Stimulated activated CD8-positive, alpha-beta memory T cell treated with anti-CD3 and anti-CD28 coated beads, Interleukin-12 subunit alpha, Interleukin-12 subunit beta, amount 100 ng/mL, for 24 hours (primary cell): ENCODE measurements around the gene STK38.

Source experiments
- DNase-seq: peaks from one replicate; pipeline ENCODE4 v3.0.0-alpha.2; 2020; ENCODE audit errors: extremely low read depth

The STK38 gene

DNA sequence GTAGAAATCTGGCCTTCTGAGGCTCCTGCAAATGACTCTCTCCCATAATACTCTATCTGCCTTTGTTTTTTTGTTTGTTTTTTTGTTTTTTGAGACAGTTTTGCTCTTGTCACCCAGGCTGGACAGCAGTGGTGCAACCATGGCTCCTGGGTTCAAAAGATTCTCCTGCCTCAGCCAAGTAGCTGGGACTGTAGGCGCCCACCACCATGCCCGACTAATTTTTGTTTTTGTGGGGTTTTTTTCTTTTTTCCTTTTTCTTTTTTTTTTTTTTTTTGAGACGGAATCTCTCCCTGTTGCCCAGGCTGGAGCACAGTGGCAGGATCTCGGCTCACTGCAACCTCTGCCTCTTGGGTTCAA, 16.6 kb upstream of the STK38 start:
- DNase-seq, result no peak

DNA sequence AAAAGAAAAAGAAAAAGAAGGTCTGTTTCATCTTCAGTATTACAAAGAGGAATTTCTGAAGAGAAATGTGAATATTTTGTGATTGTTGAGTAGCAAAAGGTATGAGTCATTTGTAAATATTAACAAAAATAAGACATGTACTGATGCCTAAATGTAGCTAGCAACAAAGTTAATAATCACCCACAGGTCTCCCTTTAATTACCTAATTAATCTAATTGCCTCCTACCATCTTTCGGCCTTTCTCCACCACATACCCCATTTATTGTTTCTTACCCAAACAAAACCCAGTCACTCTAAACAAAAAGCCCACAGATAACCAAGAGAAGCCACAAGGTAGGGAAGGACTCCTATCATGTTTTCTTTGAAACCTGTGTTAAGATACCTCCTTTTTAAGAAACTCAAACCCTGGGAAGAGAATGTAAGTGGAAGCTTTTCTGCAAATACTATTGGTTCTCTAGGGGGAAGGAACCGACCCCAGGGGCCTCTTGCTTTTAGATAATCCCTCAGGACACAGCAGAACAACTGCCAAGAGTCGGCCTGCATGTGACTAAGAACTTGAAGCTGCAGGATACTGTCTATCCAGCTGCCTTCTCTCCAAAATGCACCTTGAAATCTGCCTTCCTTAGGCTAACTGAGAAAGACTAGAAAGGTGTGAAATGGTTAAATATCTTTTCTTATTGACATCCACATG, 16.1 kb upstream of the STK38 start:
- DNase-seq, result no peak

DNA sequence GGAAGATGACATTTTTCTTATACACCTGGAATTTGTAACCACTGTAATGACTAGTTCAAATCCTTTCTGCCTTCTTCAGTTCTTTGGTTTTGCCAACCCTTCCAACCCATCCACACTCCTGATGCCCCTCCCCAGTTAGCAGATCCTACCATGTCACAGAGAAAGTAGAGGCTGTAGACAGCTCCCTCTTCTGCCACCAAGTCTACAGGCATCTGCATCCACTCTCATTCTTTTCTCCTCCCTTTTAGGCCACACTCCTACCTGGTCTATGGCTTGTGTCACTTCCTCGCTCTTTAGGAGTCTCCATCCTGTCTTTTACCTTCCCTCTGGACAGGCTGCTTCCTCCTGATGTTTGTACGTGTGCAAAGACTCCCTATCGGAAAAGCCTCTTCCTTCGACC, 13.5 kb upstream of the STK38 start:
- no peak for DNase-seq

- DNase-seq, result no peak
Observed at GRCh38 chr6:36559011-36559793, 11.9 kb upstream of the STK38 start.

- no peak for DNase-seq
Observed at GRCh38 chr6:36556281-36556680, 9.0 kb upstream of the STK38 start.

GRCh38 chr6:36555750-36556252, 8.5 kb upstream of the STK38 start:
- no peak for DNase-seq

DNA sequence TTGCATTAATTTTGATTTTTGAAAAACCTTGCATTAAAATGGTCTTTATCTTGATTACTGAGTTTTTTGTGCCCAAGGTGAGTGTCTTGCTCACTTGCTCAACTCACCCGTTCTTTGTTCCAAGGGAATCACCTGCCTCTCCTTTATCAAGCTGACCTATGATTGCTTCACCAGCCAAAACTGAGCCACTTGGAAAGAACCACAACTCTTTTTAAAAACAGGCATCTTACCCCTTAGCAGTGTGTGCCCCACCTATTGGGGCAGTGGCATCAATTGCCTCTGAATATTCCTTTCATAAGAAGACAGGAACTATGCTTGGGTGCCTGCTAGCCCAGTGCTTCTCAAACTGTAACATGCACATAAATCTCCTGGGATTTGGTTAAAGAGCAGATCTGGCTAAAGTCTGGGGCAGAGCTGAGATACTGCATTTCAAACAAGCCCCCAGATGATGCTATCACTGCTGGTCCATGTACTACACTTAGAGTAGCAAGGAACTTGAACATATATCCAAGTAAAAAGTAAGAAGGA, 3.3 kb upstream of the STK38 start:
- no peak for DNase-seq

DNA sequence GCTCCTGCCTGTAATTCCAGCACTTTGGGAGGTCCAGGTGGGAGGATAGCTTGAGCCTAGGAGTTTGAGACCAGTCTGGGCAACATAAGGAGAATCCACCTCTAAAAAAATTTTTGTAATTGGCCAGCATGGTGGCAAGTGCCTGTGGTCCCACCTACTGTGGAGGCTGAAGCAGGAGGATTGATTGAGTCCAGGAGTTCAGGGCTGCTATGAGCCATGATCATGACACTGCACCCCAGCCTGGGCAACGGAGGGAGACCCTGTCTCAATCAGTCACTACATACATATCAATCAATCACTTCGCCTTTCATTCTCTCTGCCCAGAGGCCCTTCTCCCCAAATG, 1.1 kb upstream of the STK38 start:
- no peak for DNase-seq

- DNase-seq, result no peak
Observed at GRCh38 chr6:36547646-36548400, 544 bp upstream of the STK38 start.

GRCh38 chr6:36546308-36546919, 865 bp downstream of the STK38 start:
- DNase-seq, result no peak

- no peak for DNase-seq
Observed at GRCh38 chr6:36545767-36546307, 1.4 kb downstream of the STK38 start.

DNA sequence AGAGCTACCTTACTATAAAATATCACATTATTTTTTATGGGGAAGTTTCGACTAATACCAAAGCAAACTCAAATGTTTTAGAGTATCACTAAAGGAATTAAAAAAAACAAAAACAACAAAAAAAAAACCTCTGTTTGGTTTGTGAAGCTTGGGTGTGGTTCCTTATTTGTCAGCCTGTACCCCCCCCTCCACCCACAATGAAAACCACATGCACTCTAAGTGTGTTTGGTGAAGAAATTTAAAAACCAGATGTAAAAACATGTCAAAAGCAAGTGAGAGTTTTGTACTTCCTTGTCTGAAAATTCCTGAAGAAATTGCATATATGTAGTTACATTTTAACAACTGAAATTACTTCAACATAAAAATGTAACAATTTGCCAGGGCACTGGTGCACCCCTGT, 3.1 kb downstream of the STK38 start:
- DNase-seq, result no peak

- DNase-seq, result no peak
Observed at GRCh38 chr6:36542041-36542440, 5.2 kb downstream of the STK38 start.

GRCh38 chr6:36539814-36540568, 7.3 kb downstream of the STK38 start:
- no peak for DNase-seq

- DNase-seq, result no peak
Observed at GRCh38 chr6:36536873-36537547, 10.3 kb downstream of the STK38 start.

- no peak for DNase-seq
Observed at GRCh38 chr6:36533321-36533720, 14.0 kb downstream of the STK38 start.

- DNase-seq, result no peak
Observed at GRCh38 chr6:36526066-36526465, 21.2 kb downstream of the STK38 start.

GRCh38 chr6:36525346-36525745, 21.9 kb downstream of the STK38 start:
- no peak for DNase-seq

DNA sequence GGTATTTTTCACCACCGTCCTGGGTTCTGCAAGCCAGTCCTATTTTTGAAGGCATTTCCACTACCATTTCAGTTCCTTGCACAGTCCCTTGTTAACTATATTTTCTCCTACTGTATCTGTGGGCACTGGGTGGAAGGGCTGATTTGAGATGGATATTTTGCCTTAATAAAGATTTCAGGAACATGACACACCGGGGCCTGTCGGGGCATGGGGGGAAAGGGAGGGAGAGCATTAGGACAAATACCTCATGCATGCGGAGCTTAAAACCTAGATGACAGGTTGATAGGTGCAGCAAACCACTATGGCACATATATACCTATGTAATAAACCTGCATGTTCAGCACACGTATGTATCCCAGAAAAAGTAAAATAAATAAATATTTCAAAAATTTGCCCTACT, 22.4 kb downstream of the STK38 start:
- DNase-seq, result no peak

DNA sequence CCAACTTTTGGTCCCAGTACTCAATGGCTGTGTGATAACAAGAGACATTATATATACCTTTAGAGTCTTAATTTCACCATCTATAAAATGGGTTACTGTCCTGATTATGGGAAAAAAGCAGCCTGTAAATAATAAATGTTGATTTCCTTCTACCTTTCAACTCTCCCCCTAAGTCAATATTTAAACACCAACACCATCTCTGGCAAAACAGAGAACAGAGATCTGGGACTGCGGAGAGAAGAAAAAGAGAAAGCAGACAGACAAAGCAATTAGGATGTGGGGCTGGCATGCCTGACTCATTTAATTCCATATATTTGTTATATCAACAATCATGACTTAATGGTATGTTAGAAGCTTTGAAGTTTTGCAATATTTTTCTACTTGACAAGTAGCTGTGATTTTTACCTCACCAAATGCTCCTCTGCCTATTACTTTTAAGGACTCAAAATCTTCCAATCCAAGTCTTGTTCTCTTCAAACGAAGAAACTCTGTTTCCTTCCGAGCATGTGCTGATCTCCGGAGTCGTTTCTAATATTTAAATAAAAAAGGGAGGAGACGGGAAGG, 23.3 kb downstream of the STK38 start:
- no peak for DNase-seq
